ENCODE measurements around the gene LMF1. TPM values are rescaled to one million over a fixed set of nuclear protein-coding genes. Genes with fewer than 3 reads are reported as not detected.
A peak's percentile ranks its signal among the peaks of the same experiment; 100 is the strongest.

The LMF1 gene
- total RNA-seq, 1 experiment from 2014 or later, result 25.9 TPM

GRCh38 chr16:923184-923583 is 47.6 kb downstream of the LMF1 start:
- in situ Hi-C loops (cut with HindIII; ENCODE audit: low sequenced_read_pairs), result no loop called here
- DNase-seq (ENCODE audit: low spot score), result no peak

DNA sequence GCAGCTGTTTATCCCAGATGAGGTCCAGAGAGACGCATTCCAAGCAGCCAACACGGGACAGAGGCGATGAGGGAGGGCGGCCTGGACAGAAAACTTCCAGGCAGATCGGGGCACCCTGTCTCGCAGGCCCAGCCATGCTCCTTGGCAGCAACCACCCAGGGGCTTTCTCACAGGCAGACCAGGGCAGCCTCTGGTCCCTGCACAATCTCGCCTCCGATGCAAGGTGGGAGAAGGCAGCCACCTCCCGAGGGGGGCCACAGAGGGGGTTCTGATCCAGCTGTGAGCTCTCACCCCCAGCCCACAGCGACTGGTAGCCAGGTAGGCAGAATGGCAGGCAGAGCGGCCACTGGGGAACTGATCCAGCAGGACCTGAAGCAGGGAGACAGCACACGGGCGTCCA is 48.7 kb downstream of the LMF1 start:
- in situ Hi-C loops (cut with HindIII; ENCODE audit: low sequenced_read_pairs), result no loop called here
- DNase-seq (ENCODE audit: low spot score), result no peak

DNA sequence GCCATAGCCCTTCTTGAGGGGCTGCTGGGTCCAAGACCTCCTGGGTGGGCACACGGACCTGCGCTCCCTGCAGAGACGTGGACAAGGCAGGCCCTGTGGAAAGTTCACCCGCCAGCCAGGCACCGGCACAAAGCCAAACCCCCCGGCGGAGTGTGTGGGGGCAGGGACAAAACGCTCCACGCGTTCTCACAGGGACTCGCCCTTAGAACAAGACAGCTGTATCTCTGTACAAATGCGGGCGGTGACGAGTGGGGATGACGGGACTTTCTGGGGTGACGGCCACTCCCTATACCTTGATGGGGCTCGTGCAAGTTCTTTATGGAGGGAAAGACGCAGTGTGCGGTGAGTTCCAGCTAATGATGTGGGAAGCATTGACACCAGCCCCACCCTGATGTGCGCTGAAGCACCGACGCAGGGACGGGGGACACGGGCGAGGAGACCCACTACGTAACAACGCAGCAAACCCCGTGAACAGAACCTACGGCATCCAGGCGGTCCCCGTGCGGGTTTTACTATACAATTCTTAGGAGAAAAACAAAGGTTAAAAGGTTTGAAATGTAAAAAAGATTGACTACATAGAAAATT is 49.4 kb downstream of the LMF1 start:
- in situ Hi-C loops (cut with HindIII; ENCODE audit: low sequenced_read_pairs), result no loop called here
- no peak for DNase-seq (ENCODE audit: low spot score)

- DNase-seq (ENCODE audit: low spot score), result no peak
- in situ Hi-C loops (cut with HindIII; ENCODE audit: low sequenced_read_pairs), result no loop called here
Observed at GRCh38 chr16:920717-921116, 50.1 kb downstream of the LMF1 start.

DNA sequence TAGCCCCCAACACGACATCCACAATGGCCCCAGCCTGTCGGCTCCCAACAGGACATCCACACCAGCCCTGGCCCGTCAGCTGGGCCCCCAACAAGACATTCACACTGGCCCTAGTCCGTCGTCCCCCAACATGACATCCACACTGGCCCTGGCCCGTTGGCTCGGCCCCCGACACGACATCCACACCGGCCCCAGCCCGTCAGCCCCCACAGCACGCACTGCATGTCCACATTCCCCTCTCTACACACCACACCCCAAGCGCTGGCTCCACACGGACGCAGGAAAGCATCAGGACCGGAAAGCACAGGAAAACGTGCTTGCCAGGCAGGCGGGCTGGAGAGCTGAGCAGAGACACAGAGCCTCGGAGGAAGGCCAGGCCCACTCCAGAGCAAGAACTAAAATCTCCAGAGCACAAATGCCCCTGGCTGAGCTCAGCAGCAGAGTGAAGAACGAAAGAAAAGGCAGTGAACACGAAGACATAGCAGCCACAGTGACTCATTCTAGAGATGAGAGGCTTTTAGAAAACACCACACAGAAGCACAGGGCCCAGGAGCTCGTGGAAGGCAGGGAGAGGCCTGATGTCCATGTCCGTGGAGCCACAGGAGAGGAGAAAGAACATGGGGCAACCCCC is 50.6 kb downstream of the LMF1 start:
- in situ Hi-C loops (cut with HindIII; ENCODE audit: low sequenced_read_pairs), result no loop called here
- DNase-seq (ENCODE audit: low spot score), result no peak

DNA sequence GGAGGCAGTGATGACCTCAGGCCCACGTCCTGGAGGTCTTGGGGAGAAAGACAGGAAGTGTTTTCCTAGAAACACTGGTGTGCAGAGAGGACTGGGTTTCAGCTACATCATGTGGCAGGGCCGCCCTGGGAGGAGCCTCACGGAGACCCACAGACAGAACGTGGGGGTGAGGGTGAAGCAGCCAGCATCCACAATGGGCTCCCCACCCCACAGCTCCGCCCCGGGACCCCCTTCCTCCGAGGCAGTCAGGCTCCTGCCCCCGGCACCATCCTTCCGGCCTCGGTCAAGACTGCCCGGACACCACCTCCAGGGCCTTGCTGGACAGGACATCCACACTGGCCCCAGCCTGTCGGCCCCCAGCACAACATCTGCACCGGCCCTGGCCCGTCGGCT is 51.1 kb downstream of the LMF1 start:
- in situ Hi-C loops (cut with HindIII; ENCODE audit: low sequenced_read_pairs), result loop anchor here (10.0 kb wide), 1 partner anchor 65 kb away; the partner anchor contains the start of gene SOX8
- DNase-seq (ENCODE audit: low spot score), result no peak

DNA sequence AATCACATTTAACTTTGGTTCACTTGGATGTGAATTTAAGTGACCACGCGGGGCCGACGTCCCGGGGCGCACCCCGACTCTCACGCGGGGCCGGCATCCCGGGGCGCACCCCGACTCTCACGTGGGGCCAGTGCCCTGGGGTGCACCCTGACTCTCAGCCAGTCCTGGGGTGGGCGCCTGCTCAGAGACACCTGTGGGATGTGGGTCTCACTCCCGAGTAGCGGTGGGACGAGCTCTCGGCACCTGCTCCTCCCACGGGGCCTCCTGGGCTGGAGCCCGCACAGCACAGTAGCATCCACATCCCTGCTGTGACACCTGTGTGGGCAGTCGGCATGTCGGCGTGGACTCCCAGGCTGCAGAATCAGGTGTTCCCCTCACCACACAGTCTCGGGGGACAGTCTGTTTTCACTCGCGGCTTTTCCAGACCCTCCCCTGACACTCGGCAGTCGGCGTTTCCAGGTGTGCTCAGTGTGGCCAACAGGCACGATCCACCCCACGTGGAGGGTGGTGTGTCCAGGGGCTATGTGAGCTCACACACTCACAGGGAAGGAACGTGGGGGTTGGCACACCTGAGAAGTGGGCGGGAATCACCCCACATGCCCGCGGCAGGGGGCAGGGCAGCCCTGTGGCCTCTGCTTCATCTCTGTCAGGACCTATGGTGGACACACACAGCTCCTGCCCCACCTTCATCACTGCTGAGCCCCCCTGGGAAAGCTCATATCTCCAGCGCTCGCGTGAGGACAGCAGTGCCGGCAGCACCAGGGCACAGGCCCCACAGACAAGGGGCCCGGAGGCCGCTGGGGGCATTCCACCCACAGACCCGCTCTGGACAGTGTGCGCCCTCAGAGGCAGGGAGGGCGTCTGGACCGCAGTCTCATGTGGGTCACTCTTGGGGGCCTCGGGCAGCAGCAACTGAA is 51.8 kb downstream of the LMF1 start:
- no peak for DNase-seq (ENCODE audit: low spot score)

DNA sequence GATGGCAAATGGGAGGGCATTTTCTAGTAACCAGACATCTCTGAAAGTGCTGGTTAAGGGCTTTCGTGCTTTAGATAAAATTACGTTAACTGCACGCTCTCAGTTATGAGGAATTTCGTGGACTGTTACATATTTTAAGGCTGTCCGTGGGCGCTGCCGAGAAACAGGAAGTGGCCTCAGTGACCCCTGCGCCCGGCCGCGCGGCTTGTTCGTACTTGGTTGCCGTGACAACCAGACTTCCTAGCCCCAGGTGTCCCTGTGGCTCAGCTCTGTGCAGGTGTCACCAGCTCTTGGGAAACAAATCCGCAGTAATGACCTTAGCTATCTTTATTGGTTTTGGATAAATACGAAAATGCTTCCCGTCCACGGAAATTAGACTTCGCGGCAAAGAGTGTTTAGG is 52.7 kb downstream of the LMF1 start:
- in situ Hi-C loops (cut with HindIII; ENCODE audit: low sequenced_read_pairs), result loop anchor here (10.0 kb wide), 1 partner anchor 67 kb away; the partner anchor contains the start of gene SOX8
- DNase-seq (ENCODE audit: low spot score), result no peak

More for the DNA sequence above, 51.8 kb downstream of the LMF1 start:
- in situ Hi-C loops (cut with HindIII; ENCODE audit: low sequenced_read_pairs), result loop anchor here (10.0 kb wide), 1 partner anchor 66 kb away; the partner anchor contains the start of gene SOX8

GRCh38 chr16:917591-918061 is 53.2 kb downstream of the LMF1 start:
- in situ Hi-C loops (cut with HindIII; ENCODE audit: low sequenced_read_pairs), result loop anchor here (10.0 kb wide), 1 partner anchor 67 kb away; the partner anchor contains the start of gene SOX8
- no peak for DNase-seq (ENCODE audit: low spot score)

DNA sequence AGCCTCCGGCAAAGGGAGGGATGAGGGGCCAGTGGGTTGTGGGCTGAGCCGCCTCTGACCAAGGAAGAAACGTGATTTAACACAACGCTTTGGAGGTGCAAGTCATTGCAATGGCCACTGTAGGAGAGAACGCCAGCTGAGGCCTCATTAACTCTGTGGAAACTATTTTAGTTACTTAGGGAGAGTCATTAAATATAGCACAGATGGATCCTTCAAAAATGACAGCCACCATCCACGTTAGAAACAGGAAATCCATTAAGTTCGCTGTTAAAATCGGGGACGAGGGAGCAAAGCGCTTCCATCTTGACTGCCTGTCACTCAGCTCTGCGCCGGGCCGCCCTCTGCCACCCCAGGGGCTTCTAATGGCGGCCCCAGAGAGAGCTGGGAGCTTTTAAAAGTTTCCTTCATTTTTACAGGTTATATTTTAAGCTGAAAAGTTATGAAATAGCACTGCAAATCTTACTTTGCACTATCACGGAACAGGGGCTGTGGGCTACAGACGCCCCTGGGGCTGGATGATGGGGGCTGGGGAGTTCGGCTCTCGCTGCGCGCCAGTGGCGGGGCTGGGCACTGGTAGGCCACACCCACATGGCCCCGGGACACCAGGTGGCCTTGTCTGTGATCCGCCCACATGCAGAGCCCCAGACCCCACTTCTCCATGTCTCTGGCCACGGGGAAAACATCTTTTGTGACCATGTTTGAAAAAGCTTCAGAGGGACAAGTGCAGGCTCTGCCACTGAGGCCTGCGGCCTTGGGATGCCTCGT is 54.6 kb downstream of the LMF1 start:
- in situ Hi-C loops (cut with HindIII; ENCODE audit: low sequenced_read_pairs), result loop anchor here (10.0 kb wide), 1 partner anchor 69 kb away; the partner anchor contains the start of gene SOX8
- no peak for DNase-seq (ENCODE audit: low spot score)

DNA sequence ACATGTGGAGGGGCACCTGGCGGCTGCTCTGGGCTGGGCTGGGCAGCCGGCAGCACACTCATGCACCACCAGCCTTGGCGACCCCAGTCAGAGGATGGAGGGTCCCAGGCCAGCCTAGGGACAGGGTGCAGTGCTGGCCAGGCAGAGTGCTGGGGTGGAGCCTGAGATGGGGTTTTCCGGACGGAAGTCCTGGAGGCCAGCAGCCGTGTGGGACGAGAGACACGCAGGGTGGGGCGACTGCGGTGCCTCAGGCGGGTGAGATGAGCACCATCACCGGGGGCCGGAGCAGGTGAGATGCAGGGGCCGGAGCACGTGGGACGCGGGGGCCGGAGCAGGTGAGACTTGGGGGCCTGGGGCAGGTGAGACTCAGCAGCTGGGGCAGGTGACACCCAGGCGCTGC is 55.2 kb downstream of the LMF1 start:
- in situ Hi-C loops (cut with HindIII; ENCODE audit: low sequenced_read_pairs), result loop anchor here (10.0 kb wide), 1 partner anchor 69 kb away; the partner anchor contains the start of gene SOX8
- DNase-seq (ENCODE audit: low spot score), result no peak

GRCh38 chr16:914440-914839 is 56.3 kb downstream of the LMF1 start:
- in situ Hi-C loops (cut with HindIII; ENCODE audit: low sequenced_read_pairs), result loop anchor here (10.0 kb wide), 1 partner anchor 70 kb away; the partner anchor contains the start of gene SOX8
- DNase-seq (ENCODE audit: low spot score), result no peak

DNA sequence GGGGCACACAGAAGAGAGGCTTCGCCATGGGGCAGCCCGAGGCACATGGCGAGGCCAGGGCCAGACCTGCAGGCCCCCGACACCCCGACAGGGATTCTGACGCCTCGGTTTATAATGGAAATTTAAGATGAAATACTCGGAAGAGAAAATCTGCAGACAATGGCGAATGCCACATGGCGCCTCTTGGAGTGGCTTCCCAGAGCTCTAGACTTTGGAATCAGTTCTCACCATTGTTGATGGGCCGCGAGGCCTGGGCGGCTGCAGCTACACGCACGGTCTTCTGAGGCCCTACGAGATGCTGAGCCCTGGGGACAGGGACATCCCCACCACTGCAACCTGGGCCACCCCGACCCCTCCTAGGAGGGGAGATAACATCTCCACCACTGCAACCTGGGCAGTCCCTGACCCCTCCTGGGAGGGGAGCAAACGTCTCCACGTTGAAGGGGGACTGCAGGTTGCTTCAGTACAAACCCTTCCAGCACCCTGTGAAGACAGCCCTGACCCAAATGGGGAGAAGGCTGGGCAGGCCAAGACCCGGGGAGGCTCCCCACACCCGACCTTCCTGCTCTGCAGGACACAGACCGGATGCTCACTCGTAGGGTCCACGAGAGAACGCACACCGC is 56.9 kb downstream of the LMF1 start:
- in situ Hi-C loops (cut with HindIII; ENCODE audit: low sequenced_read_pairs), result loop anchor here (10.0 kb wide), 1 partner anchor 71 kb away; the partner anchor contains the start of gene SOX8
- DNase-seq (ENCODE audit: low spot score), result no peak

GRCh38 chr16:912684-913613 is 57.8 kb downstream of the LMF1 start:
- DNase-seq (ENCODE audit: low spot score), result peak; percentile 33
- in situ Hi-C loops (cut with HindIII; ENCODE audit: low sequenced_read_pairs), result loop anchor here (10.0 kb wide), 1 partner anchor 72 kb away; the partner anchor contains the start of gene SOX8

GRCh38 chr16:912322-912683 is 58.5 kb downstream of the LMF1 start:
- in situ Hi-C loops (cut with HindIII; ENCODE audit: low sequenced_read_pairs), result loop anchor here (10.0 kb wide), 1 partner anchor 72 kb away; the partner anchor contains the start of gene SOX8
- peak; percentile 53 for DNase-seq (ENCODE audit: low spot score)

- no peak for DNase-seq (ENCODE audit: low spot score)
- in situ Hi-C loops (cut with HindIII; ENCODE audit: low sequenced_read_pairs), result loop anchor here (10.0 kb wide), 1 partner anchor 73 kb away; the partner anchor contains the start of gene SOX8
Observed at GRCh38 chr16:911604-912321, 59.0 kb downstream of the LMF1 start.

Measured in G401 (cell line).